Amygdala (tissue), 56 donors: ENCODE results near the gene ACKR2.

Experiments
- DNase-seq, 56 donors: peaks; one replicate each; lab custom pipeline; 2025; lab: John Stamatoyannopoulos, UW

Gene ACKR2

DNA sequence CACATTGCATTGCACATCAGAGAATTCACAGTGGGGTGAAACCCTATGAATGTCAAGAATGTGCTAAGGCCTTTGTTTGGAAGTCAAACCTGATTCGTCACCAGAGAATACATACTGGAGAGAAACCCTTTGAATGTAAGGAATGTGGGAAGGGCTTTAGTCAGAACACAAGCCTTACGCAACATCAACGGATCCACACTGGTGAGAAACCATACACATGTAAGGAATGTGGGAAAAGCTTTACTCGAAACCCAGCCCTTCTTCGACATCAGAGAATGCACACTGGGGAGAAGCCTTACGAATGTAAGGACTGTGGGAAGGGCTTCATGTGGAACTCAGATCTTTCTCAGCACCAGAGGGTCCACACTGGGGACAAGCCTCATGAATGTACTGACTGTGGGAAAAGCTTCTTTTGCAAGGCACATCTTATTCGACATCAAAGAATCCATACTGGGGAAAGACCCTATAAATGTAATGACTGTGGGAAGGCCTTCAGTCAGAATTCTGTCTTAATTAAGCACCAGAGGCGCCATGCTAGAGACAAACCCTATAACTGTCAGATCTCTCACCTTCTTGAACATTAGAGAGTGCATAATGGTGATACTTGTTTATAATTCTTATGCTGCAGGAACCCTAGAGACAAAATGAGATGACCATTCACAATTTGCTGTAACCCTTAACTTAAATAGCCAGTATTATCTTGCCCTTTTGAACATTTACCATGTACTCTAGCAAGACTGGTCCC, 105.7 kb downstream of the ACKR2 start:
- no peak for DNase-seq
